Activated B cell treated with CpG ODN at 0.5 μM for 24 hours (primary cell): ENCODE results near the gene HS3ST2. TPM values are rescaled to one million over a fixed set of nuclear protein-coding genes. Genes with fewer than 3 reads are reported as not detected.
"Not testable (repeated sequence)": the region's sequence is repeated elsewhere in the genome, so short reads cannot be mapped to it uniquely, and the experiment has no call there.

ENCODE experiments used
- ATAC-seq: fragments of 200-7000 bp; cut with Tn5 transposase; one replicate; pipeline ENCODE4 v1.10.0; 2021; ENCODE audit warnings: low read depth, mild to moderate bottlenecking, moderate library complexity
- CTCF ChIA-PET: fragments of 350-600 bp; sonication (Branson Sonifier 250); formaldehyde crosslinking; loops from one replicate; lab custom pipeline; 2021; ENCODE audit warnings: antibody characterized with exemption; lab: Charles Lee
- POLR2A ChIA-PET: fragments of 350-600 bp; sonication (Branson Sonifier 250); formaldehyde crosslinking; loops from one replicate; lab custom pipeline; 2021; ENCODE audit warnings: antibody characterized with exemption; lab: Charles Lee
- DNase-seq: peaks from one replicate; pipeline ENCODE4 v3.0.0; 2022
- H3K27ac Mint-ChIP-seq: one replicate; pipeline ENCODE4 v1.8.0; 2020; ENCODE audit warnings: mixed read lengths
- H3K27me3 Mint-ChIP-seq: one replicate; pipeline ENCODE4 v1.8.0; 2021; ENCODE audit warnings: mixed read lengths
- H3K36me3 Mint-ChIP-seq: one replicate; pipeline ENCODE4 v1.8.0; 2021; ENCODE audit warnings: low read depth, mixed read lengths
- H3K4me1 Mint-ChIP-seq: one replicate; pipeline ENCODE4 v1.8.0; 2021; ENCODE audit warnings: mixed read lengths
- H3K4me3 Mint-ChIP-seq: one replicate; pipeline ENCODE4 v1.8.0; 2020; ENCODE audit warnings: mild to moderate bottlenecking, mixed read lengths
- H3K9me3 Mint-ChIP-seq: one replicate; pipeline ENCODE4 v1.8.0; 2020; ENCODE audit warnings: mixed read lengths
- intact Hi-C: fragments of 100-400 bp; cut with micrococcal nuclease; formaldehyde crosslinking; loops from one replicate; pipeline ENCODE4 v1.15.1; 2024
- total RNA-seq: library from RNA; stranded (reverse); gene quantifications from 2 replicates; pipeline ENCODE4 v1.2.3, GENCODE V29; 2022
- TF ChIP-seq, protein P1 (sequence below): fragments of 200-600 bp; IDR thresholded peaks from one replicate; pipeline ENCODE4 v1.8.0; 2022; ENCODE audit warnings: antibody characterized with exemption, mild to moderate bottlenecking

Gene HS3ST2
- total RNA-seq, 1 donor from 2014 or later, result not detected

DNA sequence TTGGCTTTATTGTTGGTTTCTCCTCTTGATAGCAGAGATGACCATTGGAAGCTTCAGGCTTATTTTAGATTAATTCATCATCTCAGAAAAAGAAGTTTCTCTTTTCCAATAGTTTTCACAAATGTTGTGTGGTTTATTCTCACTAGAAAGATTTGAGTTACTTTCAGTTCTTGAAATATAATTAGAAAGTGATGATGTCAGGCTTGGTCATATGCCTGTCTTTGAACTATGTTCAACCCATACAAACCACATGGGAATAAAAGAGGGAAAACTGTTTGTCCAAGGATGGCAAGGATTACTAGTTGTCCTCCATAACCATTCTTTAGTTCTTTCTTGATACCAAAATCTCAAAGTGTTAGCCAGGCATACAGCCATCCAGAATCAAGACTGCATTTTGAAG lies 3.7 kb upstream of the HS3ST2 start:
- no peak overlapping the region for H3K4me3 Mint-ChIP-seq
- POLR2A ChIA-PET, result no interaction called here
- no peak for ATAC-seq
- H3K36me3 Mint-ChIP-seq, result no peaks in the 10 kb centered on the region
- TF ChIP-seq, protein P1, sequence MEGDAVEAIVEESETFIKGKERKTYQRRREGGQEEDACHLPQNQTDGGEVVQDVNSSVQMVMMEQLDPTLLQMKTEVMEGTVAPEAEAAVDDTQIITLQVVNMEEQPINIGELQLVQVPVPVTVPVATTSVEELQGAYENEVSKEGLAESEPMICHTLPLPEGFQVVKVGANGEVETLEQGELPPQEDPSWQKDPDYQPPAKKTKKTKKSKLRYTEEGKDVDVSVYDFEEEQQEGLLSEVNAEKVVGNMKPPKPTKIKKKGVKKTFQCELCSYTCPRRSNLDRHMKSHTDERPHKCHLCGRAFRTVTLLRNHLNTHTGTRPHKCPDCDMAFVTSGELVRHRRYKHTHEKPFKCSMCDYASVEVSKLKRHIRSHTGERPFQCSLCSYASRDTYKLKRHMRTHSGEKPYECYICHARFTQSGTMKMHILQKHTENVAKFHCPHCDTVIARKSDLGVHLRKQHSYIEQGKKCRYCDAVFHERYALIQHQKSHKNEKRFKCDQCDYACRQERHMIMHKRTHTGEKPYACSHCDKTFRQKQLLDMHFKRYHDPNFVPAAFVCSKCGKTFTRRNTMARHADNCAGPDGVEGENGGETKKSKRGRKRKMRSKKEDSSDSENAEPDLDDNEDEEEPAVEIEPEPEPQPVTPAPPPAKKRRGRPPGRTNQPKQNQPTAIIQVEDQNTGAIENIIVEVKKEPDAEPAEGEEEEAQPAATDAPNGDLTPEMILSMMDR, result no peak
- H3K27me3 Mint-ChIP-seq, result peaks cover 31% of the 10 kb centered on the region
- no peak for DNase-seq
- peaks cover 8% of the 10 kb centered on the region for H3K4me1 Mint-ChIP-seq
- no peaks in the 10 kb centered on the region for H3K9me3 Mint-ChIP-seq
- H3K27ac Mint-ChIP-seq, result no peak overlapping the region
- intact Hi-C loops, result loop anchor here (10.0 kb wide), 1 partner anchor 125 kb away; no protein-coding TSS in a partner anchor
- CTCF ChIA-PET, result no interaction called here

DNA sequence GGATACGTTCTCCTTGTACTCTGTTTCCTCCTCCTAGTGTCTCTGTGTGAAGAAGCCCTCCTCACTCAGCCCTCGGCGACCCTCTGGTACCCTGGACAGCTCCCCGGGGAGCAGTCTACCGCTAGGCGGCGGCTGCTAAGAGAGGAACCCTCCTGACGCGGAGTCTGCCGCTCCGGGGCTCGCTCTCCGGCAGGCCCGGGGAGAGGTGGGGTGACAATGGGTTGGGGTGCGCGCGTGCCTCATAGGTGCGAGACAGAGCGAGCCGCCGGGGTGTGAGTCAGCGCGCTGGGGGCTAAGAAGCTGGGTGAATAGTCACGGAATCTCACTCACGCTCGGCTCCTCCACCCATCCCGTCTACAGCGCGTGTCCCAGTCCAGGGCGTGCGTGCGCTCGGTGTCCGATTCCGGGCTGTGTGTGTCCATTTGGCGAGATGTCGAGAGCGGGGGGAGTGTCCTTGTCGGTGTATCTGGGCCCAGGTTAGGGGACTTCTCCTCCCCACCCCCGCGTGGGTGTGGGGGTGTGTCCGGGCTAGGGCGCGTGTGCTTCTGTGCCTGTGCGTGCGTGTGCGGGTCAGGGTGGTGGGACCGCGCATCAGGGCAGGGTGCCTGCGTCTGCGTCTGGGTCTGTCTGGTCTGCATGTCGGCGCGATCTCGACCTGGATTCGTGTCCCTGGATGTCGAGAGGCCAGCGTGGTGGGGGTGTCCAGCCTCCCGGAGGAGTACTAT lies 577 bp upstream of the HS3ST2 start:
- peaks cover 51% of the 10 kb centered on the region for H3K27me3 Mint-ChIP-seq
- CTCF ChIA-PET, result no interaction called here
- ATAC-seq, result no peak
- no peak for DNase-seq
- intact Hi-C loops, result loop anchor here (10.0 kb wide), 1 partner anchor 121 kb away; no protein-coding TSS in a partner anchor
- H3K4me1 Mint-ChIP-seq, result peaks cover 8% of the 10 kb centered on the region
- no peaks in the 10 kb centered on the region for H3K36me3 Mint-ChIP-seq
- TF ChIP-seq, protein P1, result no peak
- POLR2A ChIA-PET, result no interaction called here
- no peak overlapping the region for H3K27ac Mint-ChIP-seq
- H3K4me3 Mint-ChIP-seq, result no peak overlapping the region
- H3K9me3 Mint-ChIP-seq, result no peaks in the 10 kb centered on the region

DNA sequence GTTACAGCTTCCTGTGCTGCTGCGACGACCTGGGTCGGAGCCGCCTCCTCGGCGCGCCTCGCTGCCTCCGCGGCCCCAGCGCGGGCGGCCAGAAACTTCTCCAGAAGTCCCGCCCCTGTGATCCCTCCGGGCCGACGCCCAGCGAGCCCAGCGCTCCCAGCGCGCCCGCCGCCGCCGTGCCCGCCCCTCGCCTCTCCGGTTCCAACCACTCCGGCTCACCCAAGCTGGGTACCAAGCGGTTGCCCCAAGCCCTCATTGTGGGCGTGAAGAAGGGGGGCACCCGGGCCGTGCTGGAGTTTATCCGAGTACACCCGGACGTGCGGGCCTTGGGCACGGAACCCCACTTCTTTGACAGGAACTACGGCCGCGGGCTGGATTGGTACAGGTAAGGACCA lies 746 bp downstream of the HS3ST2 start:
- Mint-ChIP-seq H3K9me3 (no peaks in the 10 kb centered on the region), H3K4me3 (no peak overlapping the region), H3K27me3 (peaks cover 51% of the 10 kb centered on the region), H3K4me1 (peaks cover 8% of the 10 kb centered on the region), H3K27ac (no peak overlapping the region), H3K36me3 (no peaks in the 10 kb centered on the region)
- ChIA-PET CTCF (no interaction called here), POLR2A (no interaction called here)
- intact Hi-C loops, result loop anchor here (10.0 kb wide), 1 partner anchor 120 kb away; no protein-coding TSS in a partner anchor
- TF ChIP-seq, protein P1, result no peak
- no peak for ATAC-seq
- no peak for DNase-seq

DNA sequence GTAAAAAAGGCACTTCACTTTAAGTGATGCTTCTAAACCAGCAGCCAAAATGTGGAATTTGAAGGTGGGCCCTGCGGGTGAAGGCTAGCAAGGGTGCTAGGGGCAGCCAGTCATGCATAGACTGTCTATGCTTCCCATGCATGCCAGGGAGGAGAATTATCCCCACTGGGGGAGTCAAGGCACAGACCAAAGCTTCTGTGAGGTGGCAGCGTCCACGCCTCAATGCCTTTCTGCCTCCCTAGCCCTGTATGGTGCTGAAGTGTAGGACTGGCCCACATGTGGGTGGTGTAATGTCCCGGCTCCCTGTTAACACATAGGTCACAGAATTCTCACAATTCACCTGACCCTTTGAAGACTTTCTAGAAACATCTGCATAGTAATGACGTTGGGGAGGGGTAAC lies 1.9 kb downstream of the HS3ST2 start:
- DNase-seq, result no peak
- POLR2A ChIA-PET, result no interaction called here
- Mint-ChIP-seq H3K27me3 (peaks cover 49% of the 10 kb centered on the region), H3K4me3 (no peak overlapping the region), H3K36me3 (no peaks in the 10 kb centered on the region), H3K9me3 (no peaks in the 10 kb centered on the region), H3K4me1 (peaks cover 8% of the 10 kb centered on the region), H3K27ac (no peak overlapping the region)
- CTCF ChIA-PET, result no interaction called here
- TF ChIP-seq, protein P1, result no peak
- intact Hi-C loops, result loop anchor here (10.0 kb wide), 1 partner anchor 119 kb away; no protein-coding TSS in a partner anchor
- no peak for ATAC-seq

DNA sequence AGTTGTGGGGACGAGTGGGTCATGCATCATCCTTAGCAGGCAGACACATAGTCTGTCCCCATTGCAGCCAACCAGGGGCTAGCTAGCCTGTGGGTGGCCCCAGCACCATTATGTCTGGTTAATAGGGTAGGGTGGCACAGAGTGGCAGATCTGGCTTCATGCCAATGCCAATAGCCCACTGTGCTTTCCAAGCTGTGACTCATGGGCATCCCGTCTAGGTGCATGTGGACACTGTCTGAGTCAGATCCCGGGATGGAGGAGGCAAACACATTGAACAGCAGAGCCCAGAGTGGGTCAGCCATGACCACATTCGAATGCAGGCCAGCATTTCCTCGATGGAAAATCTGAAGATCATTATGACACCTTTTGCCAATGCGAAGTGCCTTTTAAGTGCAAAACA lies 2.5 kb downstream of the HS3ST2 start:
- POLR2A ChIA-PET, result no interaction called here
- Mint-ChIP-seq H3K36me3 (no peaks in the 10 kb centered on the region), H3K9me3 (no peaks in the 10 kb centered on the region), H3K27ac (no peak overlapping the region), H3K4me3 (no peak overlapping the region), H3K27me3 (peaks cover 44% of the 10 kb centered on the region), H3K4me1 (peaks cover 8% of the 10 kb centered on the region)
- CTCF ChIA-PET, result no interaction called here
- TF ChIP-seq, protein P1, result no peak
- intact Hi-C loops, result loop anchor here (10.0 kb wide), 1 partner anchor 118 kb away; no protein-coding TSS in a partner anchor
- DNase-seq (no peak), ATAC-seq (no peak)

DNA sequence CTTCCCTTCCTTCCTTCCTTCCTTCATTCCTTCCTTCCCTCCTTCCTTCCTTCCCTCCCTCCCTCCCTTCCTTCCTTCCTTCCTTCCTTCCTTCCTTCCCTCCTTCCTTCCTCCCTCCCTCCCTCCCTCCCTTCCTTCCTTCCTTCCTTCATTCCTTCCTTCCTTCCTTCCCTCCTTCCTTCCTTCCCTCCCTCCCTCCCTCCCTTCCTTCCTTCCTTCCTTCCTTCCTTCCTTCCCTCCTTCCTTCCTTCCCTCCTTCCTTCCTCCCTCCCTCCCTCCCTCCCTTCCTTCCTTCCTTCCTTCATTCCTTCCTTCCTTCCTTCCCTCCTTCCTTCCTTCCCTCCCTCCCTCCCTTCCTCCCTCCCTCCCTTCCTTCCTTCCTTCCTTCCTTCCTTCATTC lies 4.8 kb downstream of the HS3ST2 start:
- ATAC-seq, H3K4me3 Mint-ChIP-seq, CTCF ChIA-PET, H3K36me3 Mint-ChIP-seq, POLR2A ChIA-PET, H3K4me1 Mint-ChIP-seq, DNase-seq, H3K9me3 Mint-ChIP-seq, H3K27ac Mint-ChIP-seq: not testable (repeated sequence)
- peaks cover 25% of the 10 kb centered on the region for H3K27me3 Mint-ChIP-seq
- intact Hi-C loops, result loop anchor here (10.0 kb wide), 1 partner anchor 116 kb away; no protein-coding TSS in a partner anchor
